Endothelial cell of umbilical vein (primary cell): ENCODE results near the gene CDIP1. TPM values are rescaled to one million over a fixed set of nuclear protein-coding genes. Genes with fewer than 3 reads are reported as not detected.

Experiments used
- BruUV-seq: library from RNA; stranded (reverse); fragments of 400-500 nt; replicated peaks from 2 replicates; lab custom pipeline; 2021; lab: Mats Ljungman, UMichigan
- CTCF ChIA-PET: fragments of 300-600, 350-600 bp; sonication (Branson Sonifier 250); formaldehyde crosslinking; loops from one replicate; lab custom pipeline; 2021; ENCODE audit warnings: antibody characterized with exemption, inconsistent platforms; lab: Charles Lee
- POLR2A ChIA-PET: fragments of 300-600, 350-600 bp; sonication (Branson Sonifier 250); formaldehyde crosslinking; loops from one replicate; lab custom pipeline; 2021; ENCODE audit warnings: antibody characterized with exemption, inconsistent platforms; lab: Charles Lee
- DNase-seq: peaks from one replicate; pipeline ENCODE4 v3.0.0-alpha.2; 2011; ENCODE audit warnings: low read depth, low spot score
- FAIRE-seq: peaks from 2 replicates; lab custom pipeline; 2011; peaks lifted over from hg19 to GRCh38; lab: Jason Lieb, UNC
- H2AFZ ChIP-seq: 2 replicates; pipeline ENCODE4 v1.6.0; 2012; ENCODE audit warnings: low read depth, low read length, control low read depth, inconsistent platforms
- H3K27ac ChIP-seq: 2 replicates; pipeline ENCODE4 v1.5.1; 2011; ENCODE audit warnings: low read depth, mild to moderate bottlenecking, control low read depth, low read length, moderate library complexity; ENCODE audit not compliant: insufficient read depth
- H3K27me3 ChIP-seq, 2 experiments: 2 replicates each; pipeline versions ENCODE4 v1.6.0 to v1.6.1; 2011; ENCODE audit warnings: low read length in 2 of 2, mixed read lengths in 1 of 2; ENCODE audit not compliant: control insufficient read depth in 2 of 2, insufficient read depth in 2 of 2
- H3K36me3 ChIP-seq, 2 experiments: 2 replicates in 1 of 2; 3 replicates in 1 of 2; pipeline ENCODE4 v1.5.1; 2011; ENCODE audit warnings: low read length in 2 of 2, mild to moderate bottlenecking in 1 of 2, moderate library complexity in 1 of 2; ENCODE audit not compliant: control insufficient read depth in 2 of 2, insufficient read depth in 2 of 2; ENCODE audit errors: extremely low read depth in 1 of 2
- H3K4me1 ChIP-seq: 3 replicates; pipeline ENCODE4 v1.5.1; 2011; ENCODE audit warnings: mild to moderate bottlenecking, low read length; ENCODE audit not compliant: control insufficient read depth, insufficient read depth; ENCODE audit errors: extremely low read depth
- H3K4me2 ChIP-seq: 2 replicates; pipeline ENCODE4 v1.6.1; 2011; ENCODE audit warnings: low read length, control low read depth, mixed read lengths; ENCODE audit not compliant: insufficient read depth
- H3K4me3 ChIP-seq, 3 experiments: fragments of 200-600 bp in 1 of 3; sonication (generic), shearing (Covaris generic) in 1 of 3; replicated peaks in 1 of 3; 2 replicates each; pipeline ENCODE4 v1.5.1; 2011 to 2016; ENCODE audit warnings: control low read depth in 3 of 3, low read length in 3 of 3, mild to moderate bottlenecking in 2 of 3, inconsistent platforms in 1 of 3, low read depth in 1 of 3, moderate library complexity in 1 of 3; ENCODE audit not compliant: insufficient read depth in 1 of 3
- H3K79me2 ChIP-seq: 2 replicates; pipeline ENCODE4 v1.6.0; 2012; ENCODE audit warnings: low read length, inconsistent platforms; ENCODE audit not compliant: control insufficient read depth, insufficient read depth
- H3K9ac ChIP-seq: replicated peaks from 2 replicates; pipeline ENCODE3; 2011; ENCODE audit warnings: low read length, control low read depth; ENCODE audit not compliant: insufficient read depth; ENCODE audit errors: extremely low read depth
- H3K9me1 ChIP-seq: replicated peaks from 3 replicates; pipeline ENCODE4 v1.6.0; 2011; ENCODE audit warnings: mild to moderate bottlenecking, low read length; ENCODE audit not compliant: control insufficient read depth, insufficient read depth; ENCODE audit errors: extremely low read depth
- H3K9me3 ChIP-seq: replicated peaks from 2 replicates; pipeline ENCODE4 v1.5.1; 2012; ENCODE audit warnings: low read length, inconsistent platforms; ENCODE audit not compliant: control insufficient read depth, insufficient read depth
- H4K20me1 ChIP-seq: replicated peaks from 2 replicates; pipeline ENCODE3; 2011; ENCODE audit warnings: mild to moderate bottlenecking, low read length; ENCODE audit not compliant: control insufficient read depth, insufficient read depth; ENCODE audit errors: extremely low read depth
- CTCF ChIP-seq, 2 donors: IDR thresholded peaks; 1 replicate in 1 of 2; 2 replicates in 1 of 2; pipeline ENCODE4 v1.5.1; 2011; ENCODE audit warnings: low read length in 2 of 2, mild to moderate bottlenecking in 2 of 2, moderate library complexity in 2 of 2, control low read depth in 1 of 2, inconsistent platforms in 1 of 2, low read depth in 1 of 2; ENCODE audit not compliant: insufficient read depth in 1 of 2; ENCODE audit errors: extremely low read depth in 1 of 2
- EZH2 ChIP-seq: IDR thresholded peaks from 2 replicates; pipeline ENCODE4 v1.6.1; 2012; ENCODE audit warnings: borderline replicate concordance, low read depth, mild to moderate bottlenecking, moderate library complexity, low read length, inconsistent platforms; ENCODE audit not compliant: severe bottlenecking
- FOS ChIP-seq: IDR thresholded peaks from 2 replicates; pipeline ENCODE4 v1.6.1; 2011; ENCODE audit warnings: mild to moderate bottlenecking, low read length, moderate library complexity, borderline replicate concordance; ENCODE audit not compliant: insufficient read depth
- GATA2 ChIP-seq: IDR thresholded peaks from 2 replicates; pipeline ENCODE4 v1.7.0; 2011; ENCODE audit warnings: low read depth, mild to moderate bottlenecking, moderate library complexity, mixed read lengths, low read length; ENCODE audit not compliant: insufficient read length, insufficient read depth
- JUN ChIP-seq: IDR thresholded peaks from 2 replicates; pipeline ENCODE4 v1.6.1; 2011; ENCODE audit warnings: borderline replicate concordance, low read depth; ENCODE audit not compliant: insufficient read length, insufficient read depth
- MAX ChIP-seq: IDR thresholded peaks from 2 replicates; pipeline ENCODE4 v1.6.1; 2011; ENCODE audit not compliant: insufficient read depth, insufficient read length
- MYC ChIP-seq: IDR thresholded peaks from one replicate; pipeline ENCODE4 v1.6.1; 2011; ENCODE audit warnings: mild to moderate bottlenecking, low read depth, low read length
- POLR2A ChIP-seq: IDR thresholded peaks from 2 replicates; pipeline ENCODE4 v1.6.1; 2012; ENCODE audit warnings: low read depth, mild to moderate bottlenecking, control low read depth, low read length
- POLR2AphosphoS5 ChIP-seq: IDR thresholded peaks from 2 replicates; pipeline ENCODE4 v1.6.1; 2012; ENCODE audit warnings: low read depth, mild to moderate bottlenecking, control low read depth, low read length, moderate library complexity; ENCODE audit not compliant: insufficient read depth
- dilution Hi-C: fragments of 300-500 bp; cut with MboI; formaldehyde crosslinking; loops from one replicate; pipeline ENCODE4 v1.15.0; 2019; ENCODE audit warnings: low sequenced_read_pairs; ENCODE audit not compliant: extremely low pct_ligation_motif_present
- intact Hi-C: fragments of 100-400 bp; cut with micrococcal nuclease; formaldehyde crosslinking; loops from one replicate; pipeline ENCODE4 v1.10.0; 2022
- polyA plus RNA-seq, 4 experiments: library from polyadenylated mRNA; depleted of rRNA in 3 of 4; stranded (reverse) in 3 of 4; unstranded in 1 of 4; fragments of >200 nt; gene quantifications; 2 replicates each; pipeline versions ENCODE4 v1.2.1 to v1.2.3, GENCODE V29; 2011 to 2012; ENCODE audit warnings: missing spikeins in 1 of 4
- total RNA-seq: library from RNA; stranded (reverse); gene quantifications from 2 replicates; pipeline ENCODE4 v1.2.3, GENCODE V29; 2021

CDIP1 gene
- total and polyA plus RNA-seq, 2 donors (not counting 3 experiments of a cell fraction or from before 2014, with no cell fraction given): 33.9 to 37.4 TPM

- dilution Hi-C loops: no loop called here
- Histone ChIP-seq H3K4me3 (no peak overlapping the region), H3K9me3 (no peaks in the 10 kb centered on the region), H3K4me2 (no peak overlapping the region), H3K9ac (no peak overlapping the region), H3K79me2 (peaks cover 30% of the 10 kb centered on the region), H3K27ac (no peak overlapping the region), H3K36me3 (peaks cover 3 to 7% of the 10 kb centered on the region in 2 experiments), H4K20me1 (peaks cover under 1% of the 10 kb centered on the region), H2AFZ (no peak overlapping the region), H3K9me1 (no peaks in the 10 kb centered on the region), H3K4me1 (peaks cover 15% of the 10 kb centered on the region), H3K27me3 (no peaks in the 10 kb centered on the region)
- BruUV-seq: no TSS peak
- DNase-seq (no peak), FAIRE-seq (no peak)
- ChIA-PET CTCF (interaction anchor here (1.3 to 2.7 kb wide), 5 partner anchors 9 to 99 kb away, joined by 3 to 31 read pairs (median 5); partner anchors contain the start of gene HMOX2), POLR2A (no interaction called here)
- TF ChIP-seq EZH2 (no peak), POLR2A (no peak), MYC (no peak), JUN (no peak), FOS (no peak), MAX (no peak), GATA2 (no peak), POLR2AphosphoS5 (no peak), CTCF (IDR thresholded peaks at IDR 0.05; ENCODE audit: extremely low read depth in 1 of 2, insufficient read depth in 1 of 2, low read depth in 1 of 2, low read length in 2 of 2) (no peak)
- intact Hi-C loops: no loop called here
These were observed 52.3 kb downstream of the CDIP1 start for GRCh38 chr16:4486126-4486893.
